Endothelial cell of umbilical vein (primary cell): ENCODE data around the gene SIDT1.

Experiments used
- EZH2 ChIP-seq: IDR thresholded peaks from 2 replicates; pipeline ENCODE4 v1.6.1; 2012; ENCODE audit warnings: borderline replicate concordance, low read depth, mild to moderate bottlenecking, moderate library complexity, low read length, inconsistent platforms; ENCODE audit not compliant: severe bottlenecking
- GATA2 ChIP-seq: IDR thresholded peaks from 2 replicates; pipeline ENCODE4 v1.7.0; 2011; ENCODE audit warnings: low read depth, mild to moderate bottlenecking, moderate library complexity, mixed read lengths, low read length; ENCODE audit not compliant: insufficient read length, insufficient read depth
- JUN ChIP-seq: IDR thresholded peaks from 2 replicates; pipeline ENCODE4 v1.6.1; 2011; ENCODE audit warnings: borderline replicate concordance, low read depth; ENCODE audit not compliant: insufficient read length, insufficient read depth
- MYC ChIP-seq: IDR thresholded peaks from one replicate; pipeline ENCODE4 v1.6.1; 2011; ENCODE audit warnings: mild to moderate bottlenecking, low read depth, low read length
- POLR2A ChIP-seq: IDR thresholded peaks from 2 replicates; pipeline ENCODE4 v1.6.1; 2012; ENCODE audit warnings: low read depth, mild to moderate bottlenecking, control low read depth, low read length
- POLR2AphosphoS5 ChIP-seq: IDR thresholded peaks from 2 replicates; pipeline ENCODE4 v1.6.1; 2012; ENCODE audit warnings: low read depth, mild to moderate bottlenecking, control low read depth, low read length, moderate library complexity; ENCODE audit not compliant: insufficient read depth
- TF ChIP-seq, protein P1 (sequence below), 2 donors: IDR thresholded peaks; 1 replicate in 1 of 2; 2 replicates in 1 of 2; pipeline ENCODE4 v1.5.1; 2011; ENCODE audit warnings: low read length in 2 of 2, mild to moderate bottlenecking in 2 of 2, moderate library complexity in 2 of 2, control low read depth in 1 of 2, inconsistent platforms in 1 of 2, low read depth in 1 of 2; ENCODE audit not compliant: insufficient read depth in 1 of 2; ENCODE audit errors: extremely low read depth in 1 of 2
- TF ChIP-seq, protein P2 (sequence below): IDR thresholded peaks from 2 replicates; pipeline ENCODE4 v1.6.1; 2011; ENCODE audit not compliant: insufficient read depth, insufficient read length

DNA sequence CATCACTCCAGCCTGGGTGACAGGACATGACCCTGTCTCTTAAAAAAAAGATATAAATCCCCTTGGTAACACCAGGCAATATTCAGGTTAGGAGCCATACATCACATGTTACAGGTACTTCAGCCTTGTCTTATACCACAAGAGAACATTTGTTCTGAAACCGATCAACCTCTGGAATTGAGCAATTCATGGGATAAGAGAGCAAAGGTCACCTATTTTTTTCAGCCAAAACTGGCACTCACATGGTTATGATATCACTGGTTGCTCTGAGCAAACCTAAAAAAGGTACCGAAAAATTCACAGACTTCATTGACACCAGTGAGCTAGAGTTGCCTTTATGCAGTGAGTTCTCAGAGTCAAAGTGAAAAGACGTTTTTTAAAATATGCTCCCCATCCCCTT lies 26.5 kb upstream of the SIDT1 start:
- no peak for TF ChIP-seq POLR2A
- TF ChIP-seq GATA2: no peak
- TF ChIP-seq MYC: no peak
- no peak for TF ChIP-seq JUN
- TF ChIP-seq, protein P1, sequence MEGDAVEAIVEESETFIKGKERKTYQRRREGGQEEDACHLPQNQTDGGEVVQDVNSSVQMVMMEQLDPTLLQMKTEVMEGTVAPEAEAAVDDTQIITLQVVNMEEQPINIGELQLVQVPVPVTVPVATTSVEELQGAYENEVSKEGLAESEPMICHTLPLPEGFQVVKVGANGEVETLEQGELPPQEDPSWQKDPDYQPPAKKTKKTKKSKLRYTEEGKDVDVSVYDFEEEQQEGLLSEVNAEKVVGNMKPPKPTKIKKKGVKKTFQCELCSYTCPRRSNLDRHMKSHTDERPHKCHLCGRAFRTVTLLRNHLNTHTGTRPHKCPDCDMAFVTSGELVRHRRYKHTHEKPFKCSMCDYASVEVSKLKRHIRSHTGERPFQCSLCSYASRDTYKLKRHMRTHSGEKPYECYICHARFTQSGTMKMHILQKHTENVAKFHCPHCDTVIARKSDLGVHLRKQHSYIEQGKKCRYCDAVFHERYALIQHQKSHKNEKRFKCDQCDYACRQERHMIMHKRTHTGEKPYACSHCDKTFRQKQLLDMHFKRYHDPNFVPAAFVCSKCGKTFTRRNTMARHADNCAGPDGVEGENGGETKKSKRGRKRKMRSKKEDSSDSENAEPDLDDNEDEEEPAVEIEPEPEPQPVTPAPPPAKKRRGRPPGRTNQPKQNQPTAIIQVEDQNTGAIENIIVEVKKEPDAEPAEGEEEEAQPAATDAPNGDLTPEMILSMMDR (IDR thresholded peaks at IDR 0.05; ENCODE audit: extremely low read depth in 1 of 2, insufficient read depth in 1 of 2, low read depth in 1 of 2, low read length in 2 of 2): no peak
- TF ChIP-seq EZH2: no peak
- TF ChIP-seq POLR2AphosphoS5: no peak
- TF ChIP-seq, protein P2, sequence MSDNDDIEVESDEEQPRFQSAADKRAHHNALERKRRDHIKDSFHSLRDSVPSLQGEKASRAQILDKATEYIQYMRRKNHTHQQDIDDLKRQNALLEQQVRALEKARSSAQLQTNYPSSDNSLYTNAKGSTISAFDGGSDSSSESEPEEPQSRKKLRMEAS: no peak
